Astrocyte of the cerebellum (primary cell): ENCODE data around the gene CTNNA3.

Experiments used
- DNase-seq: peaks from one replicate; pipeline ENCODE4 v3.0.0-alpha.2; 2011; ENCODE audit warnings: low read depth
- H3K4me3 ChIP-seq: 2 replicates; pipeline ENCODE4 v1.5.1; 2011; ENCODE audit warnings: mild to moderate bottlenecking, low read depth, low read length, moderate library complexity
- CTCF ChIP-seq: IDR thresholded peaks from 2 replicates; pipeline ENCODE4 v1.5.1; 2012; ENCODE audit warnings: low read length, low read depth, moderate library complexity, mild to moderate bottlenecking; ENCODE audit errors: missing control alignments
- in situ Hi-C: cut with HindIII; loops from 2 replicates; pipeline ENCODE4 v1.10.0; 2017; ENCODE audit warnings: low sequenced_read_pairs

The CTNNA3 gene

GRCh38 chr10:67200913-67201564, 495.0 kb downstream of the CTNNA3 start:
- no peak for TF ChIP-seq CTCF
- DNase-seq = no peak
- no peak overlapping the region for H3K4me3 ChIP-seq
- in situ Hi-C loops = no loop called here

- in situ Hi-C loops = no loop called here
- DNase-seq = no peak
- TF ChIP-seq CTCF = no peak
- no peak overlapping the region for H3K4me3 ChIP-seq
Observed at GRCh38 chr10:67175354-67175753, 520.6 kb downstream of the CTNNA3 start.

- no peak for TF ChIP-seq CTCF
- no peak overlapping the region for H3K4me3 ChIP-seq
- in situ Hi-C loops = no loop called here
- no peak for DNase-seq
Observed at GRCh38 chr10:67173787-67174186, 522.2 kb downstream of the CTNNA3 start.

- in situ Hi-C loops = no loop called here
- no peak for DNase-seq
- no peak overlapping the region for H3K4me3 ChIP-seq
- no peak for TF ChIP-seq CTCF
Observed at GRCh38 chr10:67171970-67172369, 524.0 kb downstream of the CTNNA3 start.

- H3K4me3 ChIP-seq = no peak overlapping the region
- TF ChIP-seq CTCF = no peak
- in situ Hi-C loops = no loop called here
- no peak for DNase-seq
Observed at GRCh38 chr10:67156239-67156638, 539.8 kb downstream of the CTNNA3 start.

GRCh38 chr10:67151471-67151870, 544.5 kb downstream of the CTNNA3 start:
- in situ Hi-C loops = no loop called here
- no peak for DNase-seq
- H3K4me3 ChIP-seq = no peak overlapping the region
- no peak for TF ChIP-seq CTCF

- H3K4me3 ChIP-seq = no peak overlapping the region
- TF ChIP-seq CTCF = no peak
- no peak for DNase-seq
- in situ Hi-C loops = no loop called here
Observed at GRCh38 chr10:67144530-67144929, 551.5 kb downstream of the CTNNA3 start.
